Measurements from ENCODE around the gene LYVE1.

DNA sequence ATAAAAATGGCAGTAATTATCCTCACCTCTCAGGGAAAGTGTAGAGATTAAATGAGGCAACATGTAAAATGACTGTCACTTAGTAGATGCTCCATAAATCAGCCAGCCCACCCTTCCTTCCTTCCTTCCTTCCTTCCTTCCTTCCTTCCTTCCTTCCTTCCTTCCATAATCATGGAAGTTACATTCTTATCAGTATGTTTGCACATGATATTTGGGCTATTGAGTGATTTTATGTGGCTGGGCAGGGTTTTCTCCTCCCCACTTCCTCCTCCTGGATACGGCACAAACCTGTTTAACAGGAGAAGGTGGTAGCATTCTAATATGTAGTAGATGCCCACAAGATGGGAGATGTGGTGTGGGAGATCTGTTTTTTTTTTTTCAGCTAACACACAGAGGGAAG, 11.9 kb downstream of the LYVE1 start:
- TF ChIP-seq, protein P1, sequence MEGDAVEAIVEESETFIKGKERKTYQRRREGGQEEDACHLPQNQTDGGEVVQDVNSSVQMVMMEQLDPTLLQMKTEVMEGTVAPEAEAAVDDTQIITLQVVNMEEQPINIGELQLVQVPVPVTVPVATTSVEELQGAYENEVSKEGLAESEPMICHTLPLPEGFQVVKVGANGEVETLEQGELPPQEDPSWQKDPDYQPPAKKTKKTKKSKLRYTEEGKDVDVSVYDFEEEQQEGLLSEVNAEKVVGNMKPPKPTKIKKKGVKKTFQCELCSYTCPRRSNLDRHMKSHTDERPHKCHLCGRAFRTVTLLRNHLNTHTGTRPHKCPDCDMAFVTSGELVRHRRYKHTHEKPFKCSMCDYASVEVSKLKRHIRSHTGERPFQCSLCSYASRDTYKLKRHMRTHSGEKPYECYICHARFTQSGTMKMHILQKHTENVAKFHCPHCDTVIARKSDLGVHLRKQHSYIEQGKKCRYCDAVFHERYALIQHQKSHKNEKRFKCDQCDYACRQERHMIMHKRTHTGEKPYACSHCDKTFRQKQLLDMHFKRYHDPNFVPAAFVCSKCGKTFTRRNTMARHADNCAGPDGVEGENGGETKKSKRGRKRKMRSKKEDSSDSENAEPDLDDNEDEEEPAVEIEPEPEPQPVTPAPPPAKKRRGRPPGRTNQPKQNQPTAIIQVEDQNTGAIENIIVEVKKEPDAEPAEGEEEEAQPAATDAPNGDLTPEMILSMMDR (IDR thresholded peaks at IDR 0.05) = no peak
- TF ChIP-seq POLR2AphosphoS5 (IDR thresholded peaks at IDR 0.05) = no peak
